Muscle layer of duodenum (tissue), 2 donors: ENCODE data around the gene TPCN2.
"Not testable (repeated sequence)": the region's sequence is repeated elsewhere in the genome, so short reads cannot be mapped to it uniquely, and the experiment has no call there.

ENCODE experiments used
- H3K27ac ChIP-seq: one replicate; pipeline ENCODE4 v1.7.0; 2013; ENCODE audit warnings: mild to moderate bottlenecking, low read length
- H3K27me3 ChIP-seq: one replicate; pipeline ENCODE4 v1.7.0; 2013; ENCODE audit warnings: low read depth, mild to moderate bottlenecking, control low read depth, low read length
- H3K36me3 ChIP-seq, 2 donors: one replicate each; pipeline ENCODE4 v1.7.0; 2013; ENCODE audit warnings: low read length in 2 of 2, control low read depth in 1 of 2, mild to moderate bottlenecking in 1 of 2; ENCODE audit not compliant: insufficient read depth in 2 of 2, control insufficient read depth in 1 of 2
- H3K4me1 ChIP-seq, 2 donors: one replicate each; pipeline ENCODE4 v1.7.0; 2013; ENCODE audit warnings: low read length in 2 of 2, mild to moderate bottlenecking in 2 of 2, control low read depth in 1 of 2, moderate library complexity in 1 of 2; ENCODE audit not compliant: insufficient read depth in 2 of 2, control insufficient read depth in 1 of 2
- H3K4me3 ChIP-seq, 2 donors: one replicate each; pipeline ENCODE4 v1.7.0; 2013; ENCODE audit warnings: low read length in 2 of 2, low read depth in 1 of 2, mild to moderate bottlenecking in 1 of 2
- H3K9me3 ChIP-seq, 2 donors: one replicate each; pipeline ENCODE4 v1.7.0; 2013; ENCODE audit warnings: low read length in 2 of 2, control low read depth in 1 of 2, mild to moderate bottlenecking in 1 of 2; ENCODE audit not compliant: control insufficient read depth in 1 of 2
- donor health status: healthy.

The TPCN2 gene

GRCh38 chr11:69141742-69142141 is 93.0 kb downstream of the TPCN2 start:
- Histone ChIP-seq H3K27me3 (no peaks in the 10 kb centered on the region), H3K9me3 (peaks cover 0 to 3% of the 10 kb centered on the region in 2 donors)

GRCh38 chr11:69142895-69143294 is 94.2 kb downstream of the TPCN2 start:
- peaks cover 0 to 3% of the 10 kb centered on the region in 2 donors for H3K9me3 ChIP-seq
- H3K36me3 ChIP-seq = peaks cover 0 to 29% of the 10 kb centered on the region in 2 donors
- no peak overlapping the region for H3K4me3 ChIP-seq
- no peaks in the 10 kb centered on the region for H3K4me1 ChIP-seq
- no peak overlapping the region for H3K27ac ChIP-seq
- no peaks in the 10 kb centered on the region for H3K27me3 ChIP-seq

More at GRCh38 chr11:69141742-69142141, 93.0 kb downstream of the TPCN2 start:
- no peak overlapping the region for H3K27ac ChIP-seq
- no peaks in the 10 kb centered on the region for H3K4me1 ChIP-seq
- no peak overlapping the region for H3K4me3 ChIP-seq
- peaks cover 0 to 25% of the 10 kb centered on the region in 2 donors for H3K36me3 ChIP-seq

DNA sequence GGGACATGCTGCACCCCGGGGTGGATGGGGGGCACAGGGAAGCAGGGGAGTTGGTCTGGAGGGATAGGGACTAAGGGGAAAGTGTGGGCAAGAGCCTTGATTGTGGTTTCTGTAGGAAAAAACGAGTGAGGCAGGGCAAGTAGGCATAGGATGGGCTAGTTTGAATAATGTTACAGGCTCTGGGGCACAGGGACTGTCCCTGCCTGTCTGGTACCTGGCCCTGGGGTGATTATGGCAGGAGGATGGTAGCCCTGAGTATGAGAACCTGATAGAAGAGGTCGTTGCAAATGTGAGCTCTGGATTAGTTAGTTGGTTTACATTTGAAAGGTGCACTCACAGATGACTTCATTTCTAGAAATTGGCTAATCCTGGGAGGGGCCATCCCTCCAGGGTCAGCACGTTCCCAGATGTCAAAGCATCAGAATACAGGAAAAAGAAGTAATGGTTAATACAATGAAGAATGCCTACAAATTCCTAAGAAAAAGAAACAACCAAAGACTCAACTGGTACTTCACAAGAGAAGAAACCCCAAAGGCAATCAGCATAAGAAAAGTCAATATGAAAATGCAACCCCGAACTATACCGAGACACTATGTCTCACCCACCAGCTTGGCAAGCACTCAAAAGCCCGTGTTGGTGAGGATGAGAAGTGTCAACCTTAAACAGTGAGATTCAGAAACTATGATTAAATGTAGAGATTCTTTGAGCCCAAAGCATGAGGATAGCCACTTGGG is 95.8 kb downstream of the TPCN2 start:
- Histone ChIP-seq H3K9me3 (peaks cover 0 to 6% of the 10 kb centered on the region in 2 donors), H3K4me1 (no peaks in the 10 kb centered on the region), H3K27me3 (no peaks in the 10 kb centered on the region), H3K4me3 (no peak overlapping the region), H3K36me3 (peaks cover 0 to 19% of the 10 kb centered on the region in 2 donors), H3K27ac (no peak overlapping the region)

DNA sequence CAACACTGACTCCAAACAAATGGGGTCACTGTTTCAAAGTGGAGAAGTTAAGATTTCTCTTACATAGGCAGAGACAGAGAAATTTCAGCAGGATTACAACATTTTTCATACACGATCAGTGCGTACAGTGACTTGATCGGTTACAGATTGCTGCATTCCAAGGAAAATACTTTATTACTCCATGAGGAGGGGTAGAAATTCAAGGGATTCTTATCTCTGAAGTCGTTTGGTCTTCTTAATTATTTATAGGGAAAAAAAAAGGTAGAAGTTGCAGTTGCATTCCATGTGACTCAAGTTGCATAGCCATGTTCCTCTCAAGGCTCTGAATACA is 96.3 kb downstream of the TPCN2 start:
- Histone ChIP-seq H3K4me1 (no peaks in the 10 kb centered on the region), H3K9me3 (peaks cover 0 to 6% of the 10 kb centered on the region in 2 donors), H3K27ac (no peak overlapping the region), H3K4me3 (no peak overlapping the region), H3K27me3 (no peaks in the 10 kb centered on the region), H3K36me3 (peaks cover 0 to 19% of the 10 kb centered on the region in 2 donors)

DNA sequence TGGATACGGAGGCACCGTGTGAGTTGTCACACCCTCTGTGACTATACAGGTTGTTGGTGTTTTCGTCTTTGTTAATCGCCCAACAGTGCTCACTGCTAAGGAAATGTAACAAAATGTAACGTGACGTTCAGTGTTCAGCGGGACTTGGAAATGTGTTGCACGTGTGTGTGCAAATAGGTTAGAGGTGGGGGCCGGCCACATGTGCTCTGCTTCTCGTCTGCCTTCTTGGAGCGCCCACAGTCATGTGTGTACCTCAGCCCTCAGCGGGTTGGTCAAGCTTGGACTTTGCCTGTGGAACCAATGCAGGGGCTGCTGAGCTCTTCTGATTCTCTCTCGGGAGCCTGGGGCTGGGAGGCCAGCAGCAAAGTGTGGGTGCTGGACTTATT is 99.6 kb downstream of the TPCN2 start:
- Histone ChIP-seq H3K9me3 (peaks cover 0 to 6% of the 10 kb centered on the region in 2 donors), H3K27me3 (no peaks in the 10 kb centered on the region), H3K4me1 (no peaks in the 10 kb centered on the region), H3K4me3 (no peak overlapping the region), H3K36me3 (peaks cover 0 to 13% of the 10 kb centered on the region in 2 donors), H3K27ac (no peak overlapping the region)

- no peaks in the 10 kb centered on the region for H3K4me1 ChIP-seq
- H3K9me3 ChIP-seq = peaks cover 0 to 6% of the 10 kb centered on the region in 2 donors
- no peaks in the 10 kb centered on the region for H3K27me3 ChIP-seq
- H3K27ac ChIP-seq = no peak overlapping the region
- H3K4me3 ChIP-seq = no peak overlapping the region
- H3K36me3 ChIP-seq = peaks cover 0 to 13% of the 10 kb centered on the region in 2 donors
Observed at GRCh38 chr11:69148806-69149205, 100.1 kb downstream of the TPCN2 start.

DNA sequence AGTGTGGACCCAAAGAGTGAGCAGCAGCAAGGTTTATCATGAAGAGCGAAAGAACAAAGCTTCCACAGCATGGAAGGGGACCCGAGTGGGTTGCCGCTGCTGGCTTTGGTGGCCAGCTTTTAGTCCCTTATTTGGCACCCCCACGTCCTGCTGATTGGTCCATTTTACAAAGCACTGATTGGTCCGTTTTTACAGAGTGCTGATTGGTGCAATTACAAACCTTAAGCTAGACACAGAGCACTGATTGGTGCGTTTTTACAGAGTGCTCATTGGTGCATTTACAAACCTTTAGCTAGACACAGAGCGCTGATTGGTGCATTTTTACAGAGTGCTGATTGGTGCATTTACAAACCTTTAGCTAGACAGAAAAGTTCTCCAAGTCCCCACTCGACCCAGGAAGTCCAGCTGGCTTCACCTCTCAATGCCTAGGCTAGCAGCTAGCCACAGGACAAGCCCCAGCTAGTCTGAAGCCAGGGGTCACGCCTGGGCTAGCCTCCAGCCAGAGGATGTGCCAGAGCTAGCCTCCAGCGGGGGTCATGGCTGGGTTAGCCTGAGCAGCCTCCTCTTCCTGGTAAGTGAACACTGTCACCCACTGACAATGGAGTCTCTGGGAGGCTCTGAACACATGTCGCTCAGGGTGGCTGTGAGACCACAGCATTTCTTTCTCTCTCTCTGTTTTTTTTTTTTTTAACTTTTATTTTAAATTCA is 100.8 kb downstream of the TPCN2 start:
- peaks cover 0 to 13% of the 10 kb centered on the region in 2 donors for H3K36me3 ChIP-seq
- not testable (repeated sequence) for H3K27me3 ChIP-seq, H3K4me1 ChIP-seq, H3K27ac ChIP-seq, H3K4me3 ChIP-seq, H3K9me3 ChIP-seq

- Histone ChIP-seq H3K36me3 (peaks cover 0 to 13% of the 10 kb centered on the region in 2 donors), H3K9me3 (peaks cover 0 to 6% of the 10 kb centered on the region in 2 donors), H3K27me3 (no peaks in the 10 kb centered on the region), H3K27ac (no peak overlapping the region), H3K4me3 (no peak overlapping the region), H3K4me1 (no peaks in the 10 kb centered on the region)
Observed at GRCh38 chr11:69150175-69150574, 101.4 kb downstream of the TPCN2 start.

GRCh38 chr11:69151836-69152235 is 103.1 kb downstream of the TPCN2 start:
- Histone ChIP-seq H3K4me3 (no peak overlapping the region), H3K36me3 (peaks cover 0 to 3% of the 10 kb centered on the region in 2 donors), H3K27me3 (no peaks in the 10 kb centered on the region), H3K27ac (no peak overlapping the region), H3K4me1 (peaks cover 0 to 6% of the 10 kb centered on the region in 2 donors), H3K9me3 (peaks cover 0 to 3% of the 10 kb centered on the region in 2 donors)

DNA sequence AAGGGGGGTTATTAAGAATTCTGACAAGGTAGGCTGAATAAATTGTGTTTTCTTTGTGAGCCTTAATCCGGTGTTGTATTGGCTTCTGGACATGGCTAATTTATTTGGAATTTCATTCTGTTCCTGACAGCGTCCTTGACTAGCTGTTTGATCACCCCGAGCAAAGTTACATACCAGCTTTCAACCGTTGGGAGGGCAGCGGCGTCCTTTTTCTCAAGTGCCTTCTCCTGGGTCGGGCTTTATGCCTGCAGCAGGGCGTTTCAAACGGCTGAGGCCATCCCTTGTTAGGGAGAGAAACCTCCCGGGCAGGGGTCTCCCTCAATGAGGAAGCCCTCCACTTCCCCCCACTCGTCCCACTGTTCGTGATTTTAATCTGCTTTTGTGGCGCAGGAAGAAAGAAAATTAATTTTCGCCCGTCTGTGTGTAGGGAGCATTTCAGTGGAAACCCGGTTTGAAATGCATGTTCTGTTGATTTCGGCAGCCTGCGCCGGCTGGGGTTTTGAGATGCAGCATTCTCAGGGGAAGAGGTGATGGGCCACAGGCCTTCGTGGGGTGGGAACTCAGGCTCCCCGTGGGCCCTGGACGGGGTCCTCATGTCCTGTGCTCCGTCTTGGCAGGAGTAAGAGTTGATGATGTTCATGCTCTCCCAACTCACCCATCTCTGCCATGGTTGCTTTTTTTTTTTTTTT is 104.1 kb downstream of the TPCN2 start:
- Histone ChIP-seq H3K36me3 (no peaks in the 10 kb centered on the region), H3K27ac (no peak overlapping the region), H3K9me3 (peaks cover 0 to 3% of the 10 kb centered on the region in 2 donors), H3K4me1 (peaks cover 0 to 13% of the 10 kb centered on the region in 2 donors), H3K4me3 (no peak overlapping the region), H3K27me3 (no peaks in the 10 kb centered on the region)

DNA sequence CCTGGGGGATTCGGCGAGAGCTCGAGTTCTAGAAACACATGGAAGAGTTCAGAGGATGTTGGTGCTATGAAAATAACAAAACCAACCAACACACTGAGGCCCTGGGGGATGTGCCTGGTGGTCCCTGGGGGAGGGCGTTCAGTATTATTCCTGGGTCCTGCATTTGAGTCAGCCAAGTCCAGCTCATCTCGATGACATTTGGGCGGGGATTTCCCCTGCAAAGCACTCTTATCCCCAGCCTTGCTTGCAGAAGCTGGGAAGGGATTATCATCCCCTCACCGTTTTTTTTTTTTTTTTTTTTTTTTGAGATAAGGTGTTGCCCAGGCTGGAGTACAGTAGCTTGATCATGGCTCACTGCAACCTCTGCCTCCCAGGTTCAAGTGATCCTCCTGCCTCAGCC is 104.9 kb downstream of the TPCN2 start:
- Histone ChIP-seq H3K4me3 (no peak overlapping the region), H3K4me1 (peaks cover 0 to 16% of the 10 kb centered on the region in 2 donors), H3K27me3 (no peaks in the 10 kb centered on the region), H3K27ac (no peak overlapping the region), H3K36me3 (no peaks in the 10 kb centered on the region), H3K9me3 (peaks cover 0 to 3% of the 10 kb centered on the region in 2 donors)
